H9 (cell line): Measurements from ENCODE around the gene UBE2Q1. TPM values are rescaled to one million over a fixed set of nuclear protein-coding genes. Genes with fewer than 3 reads are reported as not detected.

Experiments used
- DNase-seq: peaks from one replicate; pipeline ENCODE4 v3.0.0-alpha.2; 2017
- H2AFZ ChIP-seq: one replicate; pipeline ENCODE4 v1.6.1; 2013; ENCODE audit warnings: mild to moderate bottlenecking, low read length, control low read depth, moderate library complexity
- H2AK5ac ChIP-seq: 2 replicates; pipeline ENCODE4 v1.6.1; 2013; ENCODE audit warnings: low read length, control low read depth, mixed read lengths; ENCODE audit not compliant: insufficient read length
- H2BK120ac ChIP-seq: one replicate; pipeline ENCODE4 v1.6.1; 2013; ENCODE audit warnings: low read depth, mild to moderate bottlenecking, low read length, control low read depth, inconsistent platforms; ENCODE audit not compliant: poor library complexity, severe bottlenecking
- H2BK12ac ChIP-seq: 2 replicates; pipeline ENCODE4 v1.6.1; 2013; ENCODE audit warnings: low read length, control low read depth, mixed read lengths, low read depth; ENCODE audit not compliant: insufficient read length
- H2BK15ac ChIP-seq: 2 replicates; pipeline ENCODE4 v1.6.1; 2013; ENCODE audit warnings: low read depth, low read length, control low read depth
- H2BK20ac ChIP-seq: one replicate; pipeline ENCODE4 v1.6.1; 2013; ENCODE audit warnings: low read depth, mild to moderate bottlenecking, low read length, control low read depth, inconsistent platforms; ENCODE audit not compliant: poor library complexity, severe bottlenecking
- H2BK5ac ChIP-seq: 2 replicates; pipeline ENCODE4 v1.6.1; 2013; ENCODE audit warnings: low read length, control low read depth, mixed read lengths; ENCODE audit not compliant: insufficient read length
- H3K14ac ChIP-seq: 2 replicates; pipeline ENCODE4 v1.6.1; 2013; ENCODE audit warnings: low read length, control low read depth; ENCODE audit not compliant: insufficient read depth
- H3K18ac ChIP-seq: 2 replicates; pipeline ENCODE4 v1.6.1; 2013; ENCODE audit warnings: low read depth, mild to moderate bottlenecking, mixed read lengths, low read length, control low read depth; ENCODE audit not compliant: insufficient read length
- H3K23ac ChIP-seq: 2 replicates; pipeline ENCODE4 v1.6.1; 2013; ENCODE audit warnings: low read length, control low read depth, mixed read lengths, low read depth; ENCODE audit not compliant: insufficient read length
- H3K23me2 ChIP-seq: 2 replicates; pipeline ENCODE4 v1.6.1; 2013; ENCODE audit warnings: low read depth, mild to moderate bottlenecking, mixed read lengths, low read length, control low read depth; ENCODE audit not compliant: insufficient read length, poor library complexity, severe bottlenecking
- H3K27ac ChIP-seq: 2 replicates; pipeline ENCODE4 v1.5.1; 2013; ENCODE audit warnings: low read length, control low read depth, mixed read lengths, low read depth; ENCODE audit not compliant: insufficient read length
- H3K27me3 ChIP-seq: 2 replicates; pipeline ENCODE4 v1.6.1; 2013; ENCODE audit warnings: low read length, control low read depth, inconsistent platforms; ENCODE audit not compliant: insufficient read depth
- H3K4ac ChIP-seq: 2 replicates; pipeline ENCODE4 v1.6.1; 2013; ENCODE audit warnings: low read depth, mild to moderate bottlenecking, control low read depth, inconsistent platforms, low read length, moderate library complexity
- H3K4me1 ChIP-seq: 2 replicates; pipeline ENCODE4 v1.6.1; 2013; ENCODE audit warnings: low read length, control low read depth, inconsistent platforms; ENCODE audit not compliant: insufficient read depth
- H3K4me2 ChIP-seq: 2 replicates; pipeline ENCODE4 v1.6.1; 2013; ENCODE audit warnings: low read length, control low read depth, mixed read lengths; ENCODE audit not compliant: insufficient read length, insufficient read depth
- H3K56ac ChIP-seq: 2 replicates; pipeline ENCODE4 v1.6.1; 2013; ENCODE audit warnings: low read depth, mild to moderate bottlenecking, mixed read lengths, low read length, control low read depth; ENCODE audit not compliant: insufficient read length
- H3K79me1 ChIP-seq: 2 replicates; pipeline ENCODE4 v1.6.1; 2013; ENCODE audit warnings: low read depth, mild to moderate bottlenecking, moderate library complexity, low read length, control low read depth, inconsistent platforms; ENCODE audit not compliant: insufficient read depth, poor library complexity, severe bottlenecking
- H3K79me2 ChIP-seq: 2 replicates; pipeline ENCODE4 v1.6.1; 2013; ENCODE audit warnings: low read length, control low read depth, inconsistent platforms; ENCODE audit not compliant: insufficient read depth
- H3K9ac ChIP-seq: 2 replicates; pipeline ENCODE4 v1.6.1; 2013; ENCODE audit warnings: low read length, control low read depth, mixed read lengths; ENCODE audit not compliant: insufficient read length; ENCODE audit errors: extremely low read depth
- H3K9me3 ChIP-seq: one replicate; pipeline ENCODE4 v1.6.1; 2013; ENCODE audit warnings: low read depth, low read length, inconsistent platforms; ENCODE audit not compliant: control insufficient read depth
- H3T11ph ChIP-seq: one replicate; pipeline ENCODE4 v1.6.1; 2013; ENCODE audit warnings: mild to moderate bottlenecking, low read length, control low read depth, inconsistent platforms
- H4K20me1 ChIP-seq: one replicate; pipeline ENCODE4 v1.6.1; 2013; ENCODE audit not compliant: control insufficient read depth, insufficient read length, insufficient read depth
- H4K5ac ChIP-seq: 2 replicates; pipeline ENCODE4 v1.6.1; 2013; ENCODE audit warnings: low read depth, mild to moderate bottlenecking, mixed read lengths, low read length, control low read depth; ENCODE audit not compliant: insufficient read length
- H4K8ac ChIP-seq: replicated peaks from 2 replicates; pipeline ENCODE4 v1.6.1; 2013; ENCODE audit warnings: low read length, control low read depth, mixed read lengths, low read depth; ENCODE audit not compliant: insufficient read length
- H4K91ac ChIP-seq: 2 replicates; pipeline ENCODE4 v1.6.1; 2013; ENCODE audit warnings: low read depth, mild to moderate bottlenecking, moderate library complexity, mixed read lengths, low read length, control low read depth; ENCODE audit not compliant: insufficient read length
- H3K27ac Mint-ChIP-seq, 3 experiments: 2 replicates in 2 of 3; 3 replicates in 1 of 3; pipeline ENCODE4 v1.8.0; 2020 to 2021; ENCODE audit warnings: mixed read lengths in 3 of 3, mild to moderate bottlenecking in 1 of 3, moderate library complexity in 1 of 3
- H3K27me3 Mint-ChIP-seq: 2 replicates; pipeline ENCODE4 v1.8.0; 2021; ENCODE audit warnings: low read depth, mild to moderate bottlenecking, moderate library complexity, mixed read lengths
- H3K36me3 Mint-ChIP-seq, 3 experiments: 2 replicates in 2 of 3; 3 replicates in 1 of 3; pipeline ENCODE4 v1.8.0; 2020 to 2021; ENCODE audit warnings: low read depth in 3 of 3, mixed read lengths in 3 of 3; ENCODE audit not compliant: insufficient read depth in 1 of 3
- H3K4me1 Mint-ChIP-seq, 2 experiments: 2 replicates each; pipeline ENCODE4 v1.8.0; 2020; ENCODE audit warnings: mixed read lengths in 2 of 2
- H3K4me3 Mint-ChIP-seq, 2 experiments: 2 replicates in 1 of 2; 3 replicates in 1 of 2; pipeline ENCODE4 v1.8.0; 2020 to 2021; ENCODE audit warnings: mild to moderate bottlenecking in 2 of 2, mixed read lengths in 2 of 2, moderate library complexity in 1 of 2
- H3K9me3 Mint-ChIP-seq, 2 experiments: 2 replicates in 1 of 2; 3 replicates in 1 of 2; pipeline ENCODE4 v1.8.0; 2020; ENCODE audit warnings: mild to moderate bottlenecking in 2 of 2, mixed read lengths in 2 of 2, moderate library complexity in 1 of 2
- WGBS: extraction: QIAGEN DNeasy Blood & Tissue Kit; methylation state at CpG from one replicate; pipeline ENCODE4 v1.1.7; 2013; ENCODE audit warnings: missing lambda C conversion rate, low lambda C conversion rate, mixed read lengths; ENCODE audit not compliant: insufficient read length; ENCODE audit errors: extremely low coverage; 5-methylcytosine and 5-hydroxymethylcytosine counted together
- total RNA-seq: library from RNA; stranded (reverse); gene quantifications from 2 replicates; pipeline ENCODE4 v1.2.1, GENCODE V29; 2021
- TF ChIP-seq, protein P1 (sequence below): fragments of 200-600 bp; sonication (generic); conservative IDR thresholded peaks from 3 replicates; pipeline ENCODE4 v1.8.0; 2021; ENCODE audit warnings: antibody characterized with exemption, mild to moderate bottlenecking

The UBE2Q1 gene
- total RNA-seq, 1 experiment from 2014 or later: 108 TPM

DNA sequence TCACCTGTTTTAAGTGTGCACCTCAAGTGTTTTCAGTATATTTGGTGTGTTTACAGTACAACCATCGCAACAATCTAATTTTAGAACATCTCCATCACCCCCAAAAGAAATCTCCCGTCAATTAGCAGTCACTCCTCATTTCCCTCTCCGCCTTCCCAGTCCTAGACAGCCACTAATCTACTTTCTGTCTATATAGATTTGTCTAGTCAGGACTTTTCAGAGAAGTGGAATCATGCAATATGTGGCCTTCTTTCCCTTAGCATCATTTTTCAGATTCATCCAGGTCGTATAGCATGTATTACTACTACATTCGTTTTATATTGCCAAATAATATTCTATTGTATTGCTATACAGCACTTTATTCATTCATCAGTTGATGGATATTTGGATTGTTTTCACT lies 54.6 kb downstream of the UBE2Q1 start:
- no peak for DNase-seq
- H3K4me2 ChIP-seq: no peak overlapping the region
- H3K14ac ChIP-seq: no peak overlapping the region
- no peak overlapping the region for H3K18ac ChIP-seq
- no peak overlapping the region for H2AFZ ChIP-seq
- Mint-ChIP-seq H3K27ac (no peak overlapping the region), H3K4me1 (peaks cover 4% of the 10 kb centered on the region in 2 experiments), H3K9me3 (peaks cover 10 to 11% of the 10 kb centered on the region in 2 experiments), H3K4me3 (no peak overlapping the region), H3K36me3 (no peaks in the 10 kb centered on the region), H3K27me3 (peaks cover 88% of the 10 kb centered on the region)
- no peak overlapping the region for H3K27ac ChIP-seq
- H2BK20ac ChIP-seq: no peak overlapping the region
- peaks cover 3% of the 10 kb centered on the region for H3K23me2 ChIP-seq
- no peak overlapping the region for H4K5ac ChIP-seq
- no peak overlapping the region for H2BK5ac ChIP-seq
- no peak overlapping the region for H4K8ac ChIP-seq
- H4K91ac ChIP-seq: no peak overlapping the region
- peaks cover 41% of the 10 kb centered on the region for H3K27me3 ChIP-seq
- H3T11ph ChIP-seq: no peak overlapping the region
- H3K4ac ChIP-seq: no peak overlapping the region
- H4K20me1 ChIP-seq: no peaks in the 10 kb centered on the region
- H2BK120ac ChIP-seq: no peak overlapping the region
- no peak overlapping the region for H2BK12ac ChIP-seq
- H3K9me3 ChIP-seq: no peaks in the 10 kb centered on the region
- H2AK5ac ChIP-seq: no peak overlapping the region
- no peak overlapping the region for H3K56ac ChIP-seq
- no peaks in the 10 kb centered on the region for H3K79me2 ChIP-seq
- WGBS: no CpG with 5 or more reads among the region's 5 CpGs
- no peak overlapping the region for H2BK15ac ChIP-seq
- TF ChIP-seq, protein P1, sequence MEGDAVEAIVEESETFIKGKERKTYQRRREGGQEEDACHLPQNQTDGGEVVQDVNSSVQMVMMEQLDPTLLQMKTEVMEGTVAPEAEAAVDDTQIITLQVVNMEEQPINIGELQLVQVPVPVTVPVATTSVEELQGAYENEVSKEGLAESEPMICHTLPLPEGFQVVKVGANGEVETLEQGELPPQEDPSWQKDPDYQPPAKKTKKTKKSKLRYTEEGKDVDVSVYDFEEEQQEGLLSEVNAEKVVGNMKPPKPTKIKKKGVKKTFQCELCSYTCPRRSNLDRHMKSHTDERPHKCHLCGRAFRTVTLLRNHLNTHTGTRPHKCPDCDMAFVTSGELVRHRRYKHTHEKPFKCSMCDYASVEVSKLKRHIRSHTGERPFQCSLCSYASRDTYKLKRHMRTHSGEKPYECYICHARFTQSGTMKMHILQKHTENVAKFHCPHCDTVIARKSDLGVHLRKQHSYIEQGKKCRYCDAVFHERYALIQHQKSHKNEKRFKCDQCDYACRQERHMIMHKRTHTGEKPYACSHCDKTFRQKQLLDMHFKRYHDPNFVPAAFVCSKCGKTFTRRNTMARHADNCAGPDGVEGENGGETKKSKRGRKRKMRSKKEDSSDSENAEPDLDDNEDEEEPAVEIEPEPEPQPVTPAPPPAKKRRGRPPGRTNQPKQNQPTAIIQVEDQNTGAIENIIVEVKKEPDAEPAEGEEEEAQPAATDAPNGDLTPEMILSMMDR: no peak
- H3K4me1 ChIP-seq: no peaks in the 10 kb centered on the region
- H3K23ac ChIP-seq: no peak overlapping the region
- H3K79me1 ChIP-seq: no peaks in the 10 kb centered on the region
- no peak overlapping the region for H3K9ac ChIP-seq
